Left lung (tissue), 10 donors: ENCODE data around the gene DUSP28. TPM values are rescaled to one million over a fixed set of nuclear protein-coding genes. Genes with fewer than 3 reads are reported as not detected.

ENCODE experiments used
- ATAC-seq: fragments of 200-7000 bp; cut with Tn5 transposase; one replicate; pipeline ENCODE4 v1.9.1; 2020; ENCODE audit warnings: moderate library complexity
- DNase-seq, 4 donors: peaks; one replicate each; pipeline ENCODE4 v3.0.0-alpha.2; 2013 to 2020
- H3K27ac ChIP-seq, 2 donors: fragments of 200-600 bp; sonication (generic) in 1 of 2; one replicate each; pipeline versions ENCODE4 v1.5.0 to v1.8.0; 2020 to 2021
- H3K27me3 ChIP-seq, 2 donors: fragments of 200-600 bp; sonication (generic) in 1 of 2; one replicate each; pipeline versions ENCODE4 v1.5.0 to v1.8.0; 2020 to 2021
- H3K36me3 ChIP-seq, 2 donors: fragments of 200-600 bp; sonication (generic) in 1 of 2; one replicate each; pipeline versions ENCODE4 v1.5.0 to v1.8.0; 2020 to 2021
- H3K4me1 ChIP-seq, 2 donors: fragments of 200-600 bp; one replicate each; pipeline ENCODE4 v1.8.0; 2021
- H3K4me3 ChIP-seq, 2 donors: fragments of 200-600 bp; sonication (generic) in 1 of 2; one replicate each; pipeline versions ENCODE4 v1.5.0 to v1.8.0; 2020 to 2021; ENCODE audit warnings: mild to moderate bottlenecking in 1 of 2
- H3K9me3 ChIP-seq, 2 donors: fragments of 200-600 bp; sonication (generic) in 1 of 2; one replicate each; pipeline versions ENCODE4 v1.5.0 to v1.8.0; 2020 to 2021
- intact Hi-C, 2 donors: fragments of 100-400 bp; cut with DNase I; formaldehyde crosslinking; loops; one replicate each; pipeline versions ENCODE4 v1.11.2 to v1.14.2; 2022
- polyA plus RNA-seq, 6 donors: library from polyadenylated mRNA; unstranded; fragments of 120-200 nt; gene quantifications; one replicate each; pipeline ENCODE4 v1.2.1, GENCODE V29; 2013; ENCODE audit not compliant: insufficient read length in 6 of 6
- total RNA-seq, 2 donors: library from RNA; stranded (reverse); fragmentation: NEBNext Ultra II Directional; extraction: Animal tissue kit (Norgen Biotek cat#: 25700); gene quantifications; one replicate each; pipeline ENCODE4 v1.2.1, GENCODE V29; 2021
- TF ChIP-seq, protein P1 (sequence below), 2 donors: fragments of 200-600 bp; sonication (generic) in 1 of 2; IDR thresholded peaks; one replicate each; pipeline versions ENCODE4 v1.5.0 to v1.8.0; 2021; ENCODE audit warnings: antibody characterized with exemption in 2 of 2
- donor health status: DM: no; HTN: yes; CAD: no.
- donor health status: DM: no; HTN: no; CAD: no.

Gene DUSP28
- total and polyA plus RNA-seq, 8 donors = 2.4 to 7.6 (median 5.5) TPM

DNA sequence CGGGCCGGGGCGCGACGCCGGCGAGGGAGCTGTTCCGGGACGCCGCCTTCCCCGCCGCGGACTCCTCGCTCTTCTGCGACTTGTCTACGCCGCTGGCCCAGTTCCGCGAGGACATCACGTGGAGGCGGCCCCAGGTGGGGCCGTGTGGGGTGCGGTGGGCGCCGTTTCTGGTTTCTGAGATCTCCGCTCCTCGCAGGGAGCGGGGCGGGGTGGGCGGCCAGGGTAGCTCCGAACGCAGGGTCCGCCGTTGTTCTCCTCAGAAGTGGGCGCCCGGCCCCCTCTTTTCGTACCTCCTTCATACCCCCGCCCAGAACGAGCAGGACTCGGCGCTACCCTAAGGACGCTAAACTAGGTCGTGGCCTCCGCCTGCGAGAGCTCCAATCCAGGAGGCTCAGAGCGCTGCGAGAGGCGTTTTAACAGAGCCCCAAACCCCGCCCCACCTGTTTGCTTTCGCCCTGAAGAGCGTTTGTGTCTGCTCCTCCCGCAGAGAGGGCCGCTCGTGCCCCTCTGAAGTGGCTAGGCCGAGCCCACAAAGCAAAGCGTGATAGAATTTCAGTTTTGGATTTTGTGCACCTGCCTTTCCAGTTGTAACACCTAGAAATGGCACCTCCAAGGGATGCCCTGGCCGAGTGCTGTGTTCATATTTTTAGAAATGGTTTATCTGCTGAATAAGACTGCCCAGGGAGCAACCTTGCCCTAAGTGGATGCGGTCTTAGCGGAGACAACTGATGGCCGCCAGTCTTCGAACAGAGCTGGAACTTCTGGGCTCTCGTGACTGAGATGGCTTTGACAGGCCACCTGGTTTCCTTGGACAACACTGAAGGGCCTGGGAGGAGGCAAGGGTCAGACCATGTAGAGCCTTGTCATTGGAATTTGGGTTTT is 27.0 kb downstream of the DUSP28 start:
- H3K27ac ChIP-seq = peak overlapping the region; percentile 87 to 88
- peak in 2 of 4 donors; percentile 61 to 85 for DNase-seq

GRCh38 chr2:240588006-240588655 is 28.0 kb downstream of the DUSP28 start:
- ATAC-seq (no peak), DNase-seq (no peak)
- TF ChIP-seq, protein P1, sequence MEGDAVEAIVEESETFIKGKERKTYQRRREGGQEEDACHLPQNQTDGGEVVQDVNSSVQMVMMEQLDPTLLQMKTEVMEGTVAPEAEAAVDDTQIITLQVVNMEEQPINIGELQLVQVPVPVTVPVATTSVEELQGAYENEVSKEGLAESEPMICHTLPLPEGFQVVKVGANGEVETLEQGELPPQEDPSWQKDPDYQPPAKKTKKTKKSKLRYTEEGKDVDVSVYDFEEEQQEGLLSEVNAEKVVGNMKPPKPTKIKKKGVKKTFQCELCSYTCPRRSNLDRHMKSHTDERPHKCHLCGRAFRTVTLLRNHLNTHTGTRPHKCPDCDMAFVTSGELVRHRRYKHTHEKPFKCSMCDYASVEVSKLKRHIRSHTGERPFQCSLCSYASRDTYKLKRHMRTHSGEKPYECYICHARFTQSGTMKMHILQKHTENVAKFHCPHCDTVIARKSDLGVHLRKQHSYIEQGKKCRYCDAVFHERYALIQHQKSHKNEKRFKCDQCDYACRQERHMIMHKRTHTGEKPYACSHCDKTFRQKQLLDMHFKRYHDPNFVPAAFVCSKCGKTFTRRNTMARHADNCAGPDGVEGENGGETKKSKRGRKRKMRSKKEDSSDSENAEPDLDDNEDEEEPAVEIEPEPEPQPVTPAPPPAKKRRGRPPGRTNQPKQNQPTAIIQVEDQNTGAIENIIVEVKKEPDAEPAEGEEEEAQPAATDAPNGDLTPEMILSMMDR (IDR thresholded peaks at IDR 0.05) = no peak
- Histone ChIP-seq H3K36me3 (peaks cover 0 to 39% of the 10 kb centered on the region in 2 donors), H3K27ac (no peak overlapping the region), H3K4me1 (peaks cover 23 to 44% of the 10 kb centered on the region in 2 donors), H3K9me3 (no peaks in the 10 kb centered on the region), H3K27me3 (no peaks in the 10 kb centered on the region), H3K4me3 (peak overlapping the region; percentile 96 to 98)
- intact Hi-C loops = no loop called here

More for the DNA sequence above, 27.0 kb downstream of the DUSP28 start:
- TF ChIP-seq, protein P1 (IDR thresholded peaks at IDR 0.05) = no peak
- peaks cover 0 to 29% of the 10 kb centered on the region in 2 donors for H3K36me3 ChIP-seq
- H3K27me3 ChIP-seq = no peaks in the 10 kb centered on the region
- intact Hi-C loops = no loop called here
- peaks cover 23 to 48% of the 10 kb centered on the region in 2 donors for H3K4me1 ChIP-seq
- no peaks in the 10 kb centered on the region for H3K9me3 ChIP-seq
- H3K4me3 ChIP-seq = peak overlapping the region; percentile 96 to 98
- peak; percentile 54 for ATAC-seq

GRCh38 chr2:240588669-240589068 is 28.5 kb downstream of the DUSP28 start:
- no peak for ATAC-seq
- Histone ChIP-seq H3K27ac (no peak overlapping the region), H3K9me3 (no peaks in the 10 kb centered on the region), H3K4me3 (no peak overlapping the region), H3K36me3 (peaks cover 0 to 44% of the 10 kb centered on the region in 2 donors), H3K4me1 (peaks cover 23 to 40% of the 10 kb centered on the region in 2 donors), H3K27me3 (no peaks in the 10 kb centered on the region)
- intact Hi-C loops = no loop called here
- DNase-seq = no peak
- TF ChIP-seq, protein P1 (IDR thresholded peaks at IDR 0.05) = no peak

DNA sequence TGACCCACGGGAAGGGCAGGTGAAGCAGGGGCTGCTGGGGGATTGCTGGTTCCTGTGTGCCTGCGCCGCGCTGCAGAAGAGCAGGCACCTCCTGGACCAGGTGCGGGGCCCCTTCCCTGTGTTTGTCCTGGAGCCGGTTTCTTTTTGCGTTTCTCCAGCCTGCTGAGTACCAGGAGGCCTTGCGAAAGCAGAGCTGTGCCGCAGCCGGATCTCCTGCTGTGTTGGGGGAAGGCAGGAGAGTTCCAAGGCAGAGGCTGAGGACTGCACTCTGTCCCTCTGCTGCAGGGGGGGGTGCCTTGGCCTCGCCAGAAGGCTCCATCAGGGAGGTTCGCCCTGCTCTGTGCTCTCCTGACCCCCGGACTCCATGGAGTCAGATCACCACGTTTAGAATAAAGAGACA is 29.2 kb downstream of the DUSP28 start:
- TF ChIP-seq, protein P1 (IDR thresholded peaks at IDR 0.05) = no peak
- intact Hi-C loops = no loop called here
- no peaks in the 10 kb centered on the region for H3K9me3 ChIP-seq
- no peak overlapping the region for H3K4me3 ChIP-seq
- ATAC-seq (no peak), DNase-seq (peak in 1 of 4 donors; percentile 45)
- H3K27me3 ChIP-seq = no peaks in the 10 kb centered on the region
- peaks cover 23 to 33% of the 10 kb centered on the region in 2 donors for H3K4me1 ChIP-seq
- H3K27ac ChIP-seq = no peak overlapping the region
- H3K36me3 ChIP-seq = peaks cover 0 to 51% of the 10 kb centered on the region in 2 donors
